Liver (tissue), 3 donors: Measurements from ENCODE around the gene SPECC1L.

Experiments used
- CTCF ChIP-seq: fragments of 150-350 bp; IDR thresholded peaks from 2 replicates; pipeline ENCODE4 v1.5.1; 2017; ENCODE audit warnings: improper control_type of control experiment, low read depth, low read length; ENCODE audit not compliant: missing input control
- EGR1 ChIP-seq, 2 donors: IDR thresholded peaks; 2 replicates each; pipeline ENCODE4 v1.6.1; 2016 to 2018; ENCODE audit warnings: antibody characterized with exemption in 2 of 2, low read depth in 2 of 2
- FOXA1 ChIP-seq: IDR thresholded peaks from 2 replicates; pipeline ENCODE4 v1.6.1; 2016; ENCODE audit warnings: antibody characterized with exemption
- GABPA ChIP-seq, 2 donors: IDR thresholded peaks in 1 of 2; conservative IDR thresholded peaks in 1 of 2; 2 replicates each; pipeline ENCODE4 v1.6.1; 2016; ENCODE audit warnings: antibody characterized with exemption in 2 of 2, mild to moderate bottlenecking in 1 of 2, moderate library complexity in 1 of 2
- HNF4G ChIP-seq: IDR thresholded peaks from 2 replicates; pipeline ENCODE4 v1.6.1; 2016; ENCODE audit warnings: antibody characterized with exemption
- JUND ChIP-seq, 2 donors: IDR thresholded peaks; 2 replicates each; pipeline ENCODE4 v1.6.1; 2016; ENCODE audit warnings: antibody characterized with exemption in 2 of 2
- NR2F2 ChIP-seq: IDR thresholded peaks from 2 replicates; pipeline ENCODE4 v1.6.1; 2016; ENCODE audit warnings: antibody characterized with exemption
- RAD21 ChIP-seq, 2 donors: IDR thresholded peaks; 2 replicates each; pipeline ENCODE4 v1.6.1; 2016; ENCODE audit warnings: antibody characterized with exemption in 2 of 2, mild to moderate bottlenecking in 2 of 2
- REST ChIP-seq: IDR thresholded peaks from 2 replicates; pipeline ENCODE4 v1.6.1; 2016; ENCODE audit warnings: antibody characterized with exemption, mild to moderate bottlenecking
- RXRA ChIP-seq, 2 donors: IDR thresholded peaks; 2 replicates each; pipeline ENCODE4 v1.6.1; 2017 to 2018; ENCODE audit warnings: antibody characterized with exemption in 2 of 2, mild to moderate bottlenecking in 1 of 2
- SP1 ChIP-seq: IDR thresholded peaks from 2 replicates; pipeline ENCODE4 v1.6.1; 2018; ENCODE audit warnings: antibody characterized with exemption, mild to moderate bottlenecking
- TAF1 ChIP-seq: conservative IDR thresholded peaks from 2 replicates; pipeline ENCODE4 v1.6.1; 2016; ENCODE audit warnings: antibody characterized with exemption, mild to moderate bottlenecking
- YY1 ChIP-seq: IDR thresholded peaks from 2 replicates; pipeline ENCODE4 v1.6.1; 2016; ENCODE audit warnings: antibody characterized with exemption, mild to moderate bottlenecking
- TF ChIP-seq, protein P1 (sequence below): IDR thresholded peaks from 2 replicates; pipeline ENCODE4 v1.6.1; 2016; ENCODE audit warnings: antibody characterized with exemption
- donor health status: healthy.
- donor health status: healthy.

DNA sequence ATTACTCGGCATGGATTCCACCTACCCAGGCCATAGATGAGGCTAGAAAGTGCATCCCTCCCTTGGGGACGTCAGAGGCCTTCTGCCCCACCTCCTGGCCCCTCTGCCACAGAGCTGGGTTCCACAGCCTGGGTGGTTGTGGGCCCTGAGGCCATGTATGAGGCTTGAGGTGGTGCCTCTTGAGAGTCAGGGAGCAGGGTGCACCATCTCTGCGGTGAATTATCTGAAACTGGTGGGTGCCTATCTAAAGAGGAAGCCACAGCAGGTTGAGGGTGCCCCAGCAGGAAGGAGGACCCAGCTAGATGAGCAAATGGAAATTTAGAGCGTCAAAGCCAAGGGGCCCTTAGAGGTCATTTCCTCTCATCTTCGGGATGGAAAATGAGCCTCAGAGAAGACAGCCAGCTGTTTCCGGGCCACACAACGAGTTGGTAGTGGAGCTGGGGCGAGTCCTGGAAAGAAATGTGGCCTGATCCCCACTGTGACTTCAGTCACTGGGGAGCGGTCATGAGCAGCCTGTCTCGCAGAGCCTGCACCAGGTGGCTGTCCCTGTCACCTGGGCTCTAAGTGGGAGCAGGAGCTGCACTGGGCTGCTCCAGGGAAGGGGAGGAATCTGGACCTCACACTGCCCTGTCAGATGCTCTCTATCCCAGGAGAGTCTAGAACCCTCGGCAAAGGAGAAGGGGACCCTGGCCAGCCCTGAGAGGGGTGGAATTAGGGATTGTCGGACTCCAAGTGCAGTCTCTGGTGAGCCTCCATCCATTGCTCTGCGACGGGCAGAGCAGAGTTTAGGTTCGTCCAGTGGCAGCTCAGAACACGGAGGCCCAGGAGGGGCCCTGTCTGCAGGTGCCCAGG is 164.1 kb downstream of the SPECC1L start:
- TF ChIP-seq CTCF (no peak), REST (no peak), GABPA (IDR thresholded peaks at IDR 0.05 in 1 of 2, conservative IDR thresholded peaks at IDR 0.05 in 1 of 2) (peak in 1 of 2 donors; percentile 83), TAF1 (no peak), JUND (IDR thresholded peaks at IDR 0.05) (peak; percentile 80 to 83), RAD21 (IDR thresholded peaks at IDR 0.05) (no peak), EGR1 (IDR thresholded peaks at IDR 0.05; ENCODE audit: low read depth in 2 of 2) (peak in 1 of 2 donors; percentile 26), SP1 (peak; percentile 47), HNF4G (no peak), RXRA (IDR thresholded peaks at IDR 0.05) (peak in 1 of 2 donors; percentile 60), NR2F2 (peak; percentile 96), YY1 (no peak), FOXA1 (no peak)
- TF ChIP-seq, protein P1, sequence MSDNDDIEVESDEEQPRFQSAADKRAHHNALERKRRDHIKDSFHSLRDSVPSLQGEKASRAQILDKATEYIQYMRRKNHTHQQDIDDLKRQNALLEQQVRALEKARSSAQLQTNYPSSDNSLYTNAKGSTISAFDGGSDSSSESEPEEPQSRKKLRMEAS = no peak
